MM.1S (cell line): ENCODE measurements around the gene KRTAP1-1.
"Not testable (repeated sequence)": the region's sequence is repeated elsewhere in the genome, so short reads cannot be mapped to it uniquely, and the experiment has no call there.

ENCODE experiments used
- EZH2 ChIP-seq: fragments of 300-600 bp; sonication (generic); optimal IDR thresholded peaks from 2 replicates; pipeline ENCODE3; 2017; ENCODE audit warnings: low read depth, mild to moderate bottlenecking, antibody characterized with exemption, low read length, mixed read lengths
- EZH2phosphoT487 ChIP-seq: fragments of 300-600 bp; sonication (generic); IDR thresholded peaks from 2 replicates; pipeline ENCODE4 v1.6.1; 2018; ENCODE audit warnings: antibody characterized with exemption, low read length
- TF ChIP-seq, protein P1 (sequence below): fragments of 300-600 bp; sonication (generic); IDR thresholded peaks from 2 replicates; pipeline ENCODE4 v1.5.1; 2016; ENCODE audit warnings: antibody characterized with exemption, low read length, mixed read lengths

DNA sequence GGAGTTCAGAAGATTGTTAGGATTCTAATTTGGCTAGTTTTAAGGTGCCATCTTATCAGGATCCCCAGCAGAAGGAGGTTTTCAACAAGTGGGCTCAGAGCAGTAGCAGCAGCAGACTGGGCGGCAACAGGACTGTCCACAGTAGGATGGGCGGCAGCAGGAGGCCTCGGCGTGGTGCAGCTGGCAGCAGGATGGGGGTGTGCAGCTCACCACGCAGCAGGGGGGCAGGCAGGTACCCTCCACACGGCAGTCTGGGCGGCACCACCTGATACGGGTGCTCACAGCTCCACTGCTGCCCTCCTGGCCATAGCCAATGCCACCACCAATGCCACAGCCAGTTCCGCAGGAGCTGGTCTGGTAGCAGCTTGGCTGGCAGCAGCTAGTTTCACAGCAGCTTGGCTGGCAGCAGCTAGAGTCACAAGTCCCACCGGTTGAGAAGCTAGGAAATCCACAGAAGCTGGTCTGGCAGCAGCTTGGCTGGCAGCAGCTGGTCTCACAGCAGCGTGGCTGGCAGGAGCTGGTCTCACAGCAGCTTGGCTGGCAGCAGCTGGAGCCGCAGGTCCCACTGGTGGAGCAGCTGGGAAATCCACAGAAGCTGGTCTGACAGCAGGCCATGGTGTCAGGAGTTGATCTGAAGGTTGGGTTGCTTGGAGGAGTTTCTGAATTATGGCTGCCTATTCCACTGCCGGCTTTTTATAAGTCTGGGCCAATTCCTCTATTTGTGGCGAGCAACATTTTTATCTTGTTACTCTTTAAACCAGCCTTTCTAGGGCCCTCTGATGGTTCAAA lies at the start of gene KRTAP1-1:
- TF ChIP-seq, protein P1, sequence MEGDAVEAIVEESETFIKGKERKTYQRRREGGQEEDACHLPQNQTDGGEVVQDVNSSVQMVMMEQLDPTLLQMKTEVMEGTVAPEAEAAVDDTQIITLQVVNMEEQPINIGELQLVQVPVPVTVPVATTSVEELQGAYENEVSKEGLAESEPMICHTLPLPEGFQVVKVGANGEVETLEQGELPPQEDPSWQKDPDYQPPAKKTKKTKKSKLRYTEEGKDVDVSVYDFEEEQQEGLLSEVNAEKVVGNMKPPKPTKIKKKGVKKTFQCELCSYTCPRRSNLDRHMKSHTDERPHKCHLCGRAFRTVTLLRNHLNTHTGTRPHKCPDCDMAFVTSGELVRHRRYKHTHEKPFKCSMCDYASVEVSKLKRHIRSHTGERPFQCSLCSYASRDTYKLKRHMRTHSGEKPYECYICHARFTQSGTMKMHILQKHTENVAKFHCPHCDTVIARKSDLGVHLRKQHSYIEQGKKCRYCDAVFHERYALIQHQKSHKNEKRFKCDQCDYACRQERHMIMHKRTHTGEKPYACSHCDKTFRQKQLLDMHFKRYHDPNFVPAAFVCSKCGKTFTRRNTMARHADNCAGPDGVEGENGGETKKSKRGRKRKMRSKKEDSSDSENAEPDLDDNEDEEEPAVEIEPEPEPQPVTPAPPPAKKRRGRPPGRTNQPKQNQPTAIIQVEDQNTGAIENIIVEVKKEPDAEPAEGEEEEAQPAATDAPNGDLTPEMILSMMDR = not testable (repeated sequence)
- not testable (repeated sequence) for TF ChIP-seq EZH2, EZH2phosphoT487
